Kidney epithelial cell (primary cell): Measurements from ENCODE around the gene GDAP1L1. TPM values are rescaled to one million over a fixed set of nuclear protein-coding genes. Genes with fewer than 3 reads are reported as not detected.
"Not testable (repeated sequence)": the region's sequence is repeated elsewhere in the genome, so short reads cannot be mapped to it uniquely, and the experiment has no call there.

ENCODE experiments used
- DNase-seq: peaks from one replicate; pipeline ENCODE4 v3.0.0-alpha.2; 2010; ENCODE audit warnings: low read depth
- H3K27me3 ChIP-seq: 2 replicates; pipeline ENCODE4 v1.6.0; 2011; ENCODE audit warnings: low read length; ENCODE audit not compliant: control insufficient read depth, insufficient read depth
- H3K36me3 ChIP-seq: 2 replicates; pipeline ENCODE4 v1.5.1; 2011; ENCODE audit warnings: low read length; ENCODE audit not compliant: control insufficient read depth, insufficient read depth
- H3K4me3 ChIP-seq: 2 replicates; pipeline ENCODE4 v1.5.1; 2011; ENCODE audit warnings: low read depth, mild to moderate bottlenecking, control low read depth, low read length
- total RNA-seq: library from RNA; depleted of rRNA; stranded (reverse); fragments of >200 nt; gene quantifications from 2 replicates; pipeline ENCODE4 v1.2.3, GENCODE V29; 2015
- TF ChIP-seq, protein P1 (sequence below): IDR thresholded peaks from 2 replicates; pipeline ENCODE4 v1.5.1; 2011; ENCODE audit warnings: mild to moderate bottlenecking, moderate library complexity, low read length, control low read depth, inconsistent platforms; ENCODE audit not compliant: insufficient read depth, poor library complexity, severe bottlenecking

GDAP1L1 gene
- total RNA-seq, 1 donor from 2014 or later: not detected

DNA sequence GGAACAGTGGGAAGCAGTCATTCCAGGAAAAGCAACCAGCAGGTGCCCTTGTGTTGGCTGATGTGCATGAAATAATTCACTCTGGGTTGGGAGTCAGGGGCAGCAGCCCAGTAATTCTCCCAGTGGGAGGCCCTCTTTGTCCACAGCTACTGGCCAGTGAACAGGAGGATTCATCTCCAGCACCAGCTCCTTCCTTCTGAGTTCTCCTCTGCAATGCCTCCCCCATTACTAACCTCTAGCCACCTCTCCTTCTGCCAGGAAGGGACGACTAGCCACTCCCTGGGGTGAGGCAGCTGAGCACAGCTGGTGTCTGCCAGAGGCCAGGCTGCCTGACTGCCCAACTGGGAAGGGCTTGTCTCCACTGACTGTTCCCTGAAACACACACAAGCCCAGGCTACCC lies 77.2 kb downstream of the GDAP1L1 start:
- no peaks in the 10 kb centered on the region for H3K36me3 ChIP-seq
- no peaks in the 10 kb centered on the region for H3K27me3 ChIP-seq
- DNase-seq: no peak
- H3K4me3 ChIP-seq: no peak overlapping the region
- TF ChIP-seq, protein P1, sequence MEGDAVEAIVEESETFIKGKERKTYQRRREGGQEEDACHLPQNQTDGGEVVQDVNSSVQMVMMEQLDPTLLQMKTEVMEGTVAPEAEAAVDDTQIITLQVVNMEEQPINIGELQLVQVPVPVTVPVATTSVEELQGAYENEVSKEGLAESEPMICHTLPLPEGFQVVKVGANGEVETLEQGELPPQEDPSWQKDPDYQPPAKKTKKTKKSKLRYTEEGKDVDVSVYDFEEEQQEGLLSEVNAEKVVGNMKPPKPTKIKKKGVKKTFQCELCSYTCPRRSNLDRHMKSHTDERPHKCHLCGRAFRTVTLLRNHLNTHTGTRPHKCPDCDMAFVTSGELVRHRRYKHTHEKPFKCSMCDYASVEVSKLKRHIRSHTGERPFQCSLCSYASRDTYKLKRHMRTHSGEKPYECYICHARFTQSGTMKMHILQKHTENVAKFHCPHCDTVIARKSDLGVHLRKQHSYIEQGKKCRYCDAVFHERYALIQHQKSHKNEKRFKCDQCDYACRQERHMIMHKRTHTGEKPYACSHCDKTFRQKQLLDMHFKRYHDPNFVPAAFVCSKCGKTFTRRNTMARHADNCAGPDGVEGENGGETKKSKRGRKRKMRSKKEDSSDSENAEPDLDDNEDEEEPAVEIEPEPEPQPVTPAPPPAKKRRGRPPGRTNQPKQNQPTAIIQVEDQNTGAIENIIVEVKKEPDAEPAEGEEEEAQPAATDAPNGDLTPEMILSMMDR: no peak

DNA sequence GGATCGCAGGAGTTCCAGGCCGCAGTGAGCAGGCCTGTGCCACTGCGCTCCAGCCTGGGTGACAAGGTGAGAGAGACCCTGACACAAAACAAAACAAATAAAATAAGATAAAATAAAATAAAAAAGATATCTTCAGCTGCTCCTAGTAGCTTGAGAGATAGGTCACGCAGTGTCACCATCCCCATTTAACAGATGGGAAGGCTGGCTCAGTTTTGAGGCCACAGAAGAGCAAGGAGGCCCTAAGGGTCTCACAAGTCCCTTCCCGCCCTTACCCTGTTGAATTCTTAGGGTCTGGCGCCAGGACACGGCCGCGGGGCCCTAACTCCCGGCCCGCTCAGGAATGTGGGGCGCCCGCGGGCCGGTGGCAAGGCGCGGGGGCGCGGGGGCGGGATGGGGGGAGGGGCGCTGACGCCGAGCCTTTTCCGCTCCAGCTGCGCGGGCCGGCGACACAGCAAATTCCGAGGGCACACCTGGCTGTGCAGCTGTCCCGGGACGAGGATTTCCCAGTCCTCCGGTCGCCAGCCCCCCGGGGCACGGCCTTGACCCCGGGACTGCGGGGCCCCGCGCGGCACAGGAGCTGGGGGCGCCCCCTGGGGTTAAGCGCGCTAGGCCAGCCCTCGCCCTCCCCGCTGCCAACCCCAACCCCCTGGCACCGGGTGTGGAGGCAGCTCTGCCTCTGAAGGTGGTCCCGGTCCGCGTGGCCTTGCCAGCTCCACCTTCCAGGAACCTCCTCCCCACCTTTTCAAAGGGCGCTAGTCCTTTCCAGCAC lies 79.5 kb downstream of the GDAP1L1 start:
- H3K4me3 ChIP-seq: no peak overlapping the region
- DNase-seq: no peak
- TF ChIP-seq, protein P1: no peak
- H3K36me3 ChIP-seq: no peaks in the 10 kb centered on the region
- H3K27me3 ChIP-seq: no peaks in the 10 kb centered on the region

DNA sequence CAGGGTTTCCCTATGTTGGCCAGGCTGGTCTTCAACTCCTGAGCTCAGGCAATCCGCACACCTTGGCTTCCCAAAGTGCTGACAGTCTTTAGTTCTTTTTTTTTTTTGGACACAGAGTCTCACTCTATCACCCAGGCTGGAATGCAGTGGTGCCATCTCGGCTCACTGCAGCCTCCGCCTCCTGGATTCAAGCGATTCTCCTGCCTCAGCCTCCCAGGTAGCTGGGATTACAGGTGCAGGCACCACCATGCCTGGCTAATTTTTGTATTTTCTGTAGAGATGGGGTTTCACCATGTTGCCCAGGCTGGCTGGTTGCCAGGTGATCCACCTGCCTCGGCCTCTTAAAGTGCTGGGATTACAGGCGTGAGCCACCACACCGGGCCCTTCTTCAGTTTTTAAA lies 80.6 kb downstream of the GDAP1L1 start:
- H3K27me3 ChIP-seq, H3K36me3 ChIP-seq, DNase-seq, H3K4me3 ChIP-seq: not testable (repeated sequence)

DNA sequence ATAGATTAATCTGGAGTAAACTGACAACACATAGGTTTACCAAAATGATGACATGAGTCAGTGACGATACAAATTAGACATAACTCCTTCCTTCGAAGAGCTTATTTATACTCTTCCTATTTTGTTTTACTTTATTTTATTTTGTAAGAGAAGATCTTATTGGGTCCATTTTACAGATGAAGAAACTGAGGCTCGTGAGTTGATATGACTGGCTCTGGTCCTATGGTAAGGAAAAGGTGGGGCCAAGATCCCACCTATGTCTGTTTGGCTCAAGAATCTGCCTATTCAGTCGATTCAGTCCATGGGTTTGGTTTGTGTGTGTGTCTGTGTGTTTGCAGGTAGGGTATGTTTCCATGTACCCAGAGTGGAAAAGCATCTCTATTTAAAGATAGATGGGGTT lies 81.3 kb downstream of the GDAP1L1 start:
- Histone ChIP-seq H3K27me3 (no peaks in the 10 kb centered on the region), H3K4me3 (no peak overlapping the region), H3K36me3 (no peaks in the 10 kb centered on the region)
- TF ChIP-seq, protein P1: no peak
- DNase-seq: no peak

Other genes with a start within 250 kb of the GDAP1L1 start
- 2.4 and 3.0 TPM in 2 replicates for gene JPH2, start 60.1 kb upstream of the GDAP1L1 start, total RNA-seq
- 36.4 and 38.1 TPM in 2 replicates for gene OSER1, start 36.5 kb upstream of the GDAP1L1 start, total RNA-seq
- 5.3 and 5.5 TPM in 2 replicates for gene FITM2, start 63.9 kb downstream of the GDAP1L1 start, total RNA-seq
- not detected in 2 replicates for gene R3HDML, start 89.7 kb downstream of the GDAP1L1 start, total RNA-seq
- gene HNF4A, start 108.4 kb downstream of the GDAP1L1 start, total RNA-seq: not detected in 2 replicates
- 15.4 and 25.1 TPM in 2 replicates for gene TTPAL, start 228.6 kb downstream of the GDAP1L1 start, total RNA-seq